AG10803 (cell line): ENCODE data around the gene SPATA31C2.
A peak's percentile ranks its signal among the peaks of the same experiment; 100 is the strongest.

Experiments
- DNase-seq: peaks from one replicate; pipeline ENCODE4 v3.0.0; 2010; ENCODE audit warnings: low read depth
- H3K4me3 ChIP-seq: 2 replicates; pipeline ENCODE4 v1.5.1; 2011; ENCODE audit warnings: mild to moderate bottlenecking, low read length, control low read depth
- TF ChIP-seq, protein P1 (sequence below): conservative IDR thresholded peaks from 2 replicates; pipeline ENCODE4 v1.5.1; 2011; ENCODE audit warnings: mild to moderate bottlenecking, low read length, control low read depth, inconsistent platforms

The SPATA31C2 gene

DNA sequence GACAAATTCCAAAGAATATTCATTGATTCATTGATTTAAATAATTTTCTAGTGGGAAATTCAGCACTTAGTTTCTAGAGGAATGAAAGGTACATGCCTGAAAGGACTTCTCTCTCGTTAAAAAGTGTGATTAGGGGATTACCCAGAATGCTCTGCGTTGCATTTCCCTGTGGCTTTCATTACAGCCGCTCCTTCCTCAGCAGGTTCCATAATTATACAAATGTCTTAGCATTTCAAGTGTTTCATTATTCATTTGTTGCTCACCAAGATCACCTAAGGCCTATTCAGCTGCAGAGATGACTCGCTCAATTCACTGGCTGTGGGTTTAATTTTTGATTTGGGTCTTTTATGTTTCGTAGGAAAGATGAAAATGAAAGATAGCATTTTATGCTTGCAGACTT is 52.8 kb downstream of the SPATA31C2 start:
- TF ChIP-seq, protein P1, sequence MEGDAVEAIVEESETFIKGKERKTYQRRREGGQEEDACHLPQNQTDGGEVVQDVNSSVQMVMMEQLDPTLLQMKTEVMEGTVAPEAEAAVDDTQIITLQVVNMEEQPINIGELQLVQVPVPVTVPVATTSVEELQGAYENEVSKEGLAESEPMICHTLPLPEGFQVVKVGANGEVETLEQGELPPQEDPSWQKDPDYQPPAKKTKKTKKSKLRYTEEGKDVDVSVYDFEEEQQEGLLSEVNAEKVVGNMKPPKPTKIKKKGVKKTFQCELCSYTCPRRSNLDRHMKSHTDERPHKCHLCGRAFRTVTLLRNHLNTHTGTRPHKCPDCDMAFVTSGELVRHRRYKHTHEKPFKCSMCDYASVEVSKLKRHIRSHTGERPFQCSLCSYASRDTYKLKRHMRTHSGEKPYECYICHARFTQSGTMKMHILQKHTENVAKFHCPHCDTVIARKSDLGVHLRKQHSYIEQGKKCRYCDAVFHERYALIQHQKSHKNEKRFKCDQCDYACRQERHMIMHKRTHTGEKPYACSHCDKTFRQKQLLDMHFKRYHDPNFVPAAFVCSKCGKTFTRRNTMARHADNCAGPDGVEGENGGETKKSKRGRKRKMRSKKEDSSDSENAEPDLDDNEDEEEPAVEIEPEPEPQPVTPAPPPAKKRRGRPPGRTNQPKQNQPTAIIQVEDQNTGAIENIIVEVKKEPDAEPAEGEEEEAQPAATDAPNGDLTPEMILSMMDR, result no peak
- no peak overlapping the region for H3K4me3 ChIP-seq
- no peak for DNase-seq

DNA sequence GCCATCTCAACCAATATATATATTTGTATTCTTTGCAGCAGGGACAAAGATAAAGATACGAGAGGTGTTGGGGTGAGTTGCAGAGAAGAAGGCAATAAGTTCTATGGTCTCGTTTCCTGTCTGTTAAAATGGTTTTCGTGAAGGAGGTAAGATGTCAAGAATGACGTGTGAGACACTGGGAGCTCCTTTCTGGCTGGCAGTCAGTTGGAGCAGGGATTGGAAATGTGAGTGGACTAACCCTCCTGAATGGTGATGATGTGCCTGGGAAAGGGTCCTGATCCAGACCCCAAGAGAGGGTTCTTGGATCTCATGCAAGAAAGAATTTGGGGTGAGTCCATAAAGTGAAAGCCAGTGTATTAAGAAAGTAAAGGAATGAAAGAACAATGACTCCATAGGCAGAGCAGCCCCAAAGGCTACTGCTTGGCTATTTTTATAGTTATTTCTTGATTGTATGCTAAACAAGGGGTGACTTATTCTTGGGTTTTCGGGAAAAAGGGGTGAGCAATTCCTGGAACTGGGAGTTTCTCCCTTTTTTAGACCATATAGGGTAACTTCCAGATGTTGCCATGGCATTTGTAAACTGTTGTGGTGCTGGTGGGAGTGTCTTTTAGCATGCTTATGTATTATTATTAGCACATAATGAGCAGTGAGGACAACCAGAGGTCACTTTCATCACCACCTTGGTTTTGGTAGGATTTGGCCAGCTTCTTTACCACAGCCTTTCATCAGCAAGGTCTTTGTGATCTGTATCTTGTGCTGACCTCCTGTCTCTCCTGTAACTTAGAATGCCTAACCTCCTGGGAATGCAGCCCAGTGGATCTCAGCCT is 53.7 kb downstream of the SPATA31C2 start:
- H3K4me3 ChIP-seq, result no peak overlapping the region
- DNase-seq, result peak; percentile 11
- TF ChIP-seq, protein P1, result no peak
